ENCODE data around the gene XRCC2.
"Not testable (repeated sequence)": the region's sequence is repeated elsewhere in the genome, so short reads cannot be mapped to it uniquely, and the experiment has no call there.

Gene XRCC2

GRCh38 chr7:152664636-152665035, 11.3 kb downstream of the XRCC2 start:
- no peak for DNase-seq (ENCODE audit: low read depth in 1 of 2, low spot score in 1 of 2)

DNA sequence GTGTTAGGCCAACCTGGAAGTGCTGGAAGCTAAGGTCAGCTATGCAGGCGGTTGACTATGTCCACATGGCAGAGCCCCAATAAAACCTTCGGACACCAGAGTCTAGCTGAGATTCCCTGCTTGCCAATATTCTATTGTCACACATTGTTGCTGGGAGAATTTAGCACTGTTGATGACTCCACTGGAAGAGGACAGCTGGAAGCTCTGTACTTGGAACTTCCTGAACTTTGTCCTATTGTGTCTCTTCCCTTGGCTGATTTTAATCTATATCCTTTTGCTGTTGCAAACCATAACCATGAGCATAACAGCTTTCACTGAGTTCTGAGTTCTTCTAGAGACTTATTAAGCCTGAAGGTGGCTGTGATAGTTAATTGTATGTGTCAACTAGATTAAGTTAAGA, 12.0 kb downstream of the XRCC2 start:
- no peak for DNase-seq (ENCODE audit: low read depth in 1 of 2, low spot score in 1 of 2)

DNA sequence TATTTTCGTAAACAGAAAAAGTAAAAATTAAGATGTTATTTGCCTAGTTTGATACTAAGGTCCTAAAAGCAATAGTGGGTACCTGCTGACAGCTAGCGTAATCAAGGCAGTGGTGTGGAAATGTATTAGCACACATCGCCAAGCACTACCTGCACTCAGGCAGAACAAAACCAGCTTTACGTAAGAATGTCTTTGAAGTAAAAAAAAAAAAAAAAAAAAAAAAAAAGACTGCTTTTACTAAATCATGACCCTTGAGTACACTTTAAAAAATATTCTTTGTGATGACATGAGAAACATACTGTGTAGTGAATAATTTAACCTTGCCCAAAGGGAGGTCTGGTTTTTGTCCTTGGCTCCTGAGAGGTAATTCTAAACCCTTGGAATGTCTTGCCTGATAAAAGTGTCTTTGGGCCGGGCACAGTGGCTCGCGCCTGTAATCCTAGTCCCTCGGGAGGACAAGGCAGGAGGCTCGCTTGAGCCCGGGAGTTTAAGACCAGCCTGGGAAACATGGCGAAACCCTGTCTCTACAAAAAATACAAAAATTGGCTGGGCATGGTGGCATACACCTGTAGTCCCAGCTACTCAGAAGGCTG, 12.7 kb downstream of the XRCC2 start:
- DNase-seq (ENCODE audit: low read depth in 1 of 2, low spot score in 1 of 2), result no peak

GRCh38 chr7:152661479-152661878, 14.5 kb downstream of the XRCC2 start:
- no peak for DNase-seq (ENCODE audit: low read depth in 1 of 2, low spot score in 1 of 2)

GRCh38 chr7:152660021-152660420, 15.9 kb downstream of the XRCC2 start:
- DNase-seq (ENCODE audit: low read depth in 1 of 2, low spot score in 1 of 2), result no peak

- no peak for DNase-seq (ENCODE audit: low read depth in 1 of 2, low spot score in 1 of 2)
Observed at GRCh38 chr7:152654971-152655370, 21.0 kb downstream of the XRCC2 start.

DNA sequence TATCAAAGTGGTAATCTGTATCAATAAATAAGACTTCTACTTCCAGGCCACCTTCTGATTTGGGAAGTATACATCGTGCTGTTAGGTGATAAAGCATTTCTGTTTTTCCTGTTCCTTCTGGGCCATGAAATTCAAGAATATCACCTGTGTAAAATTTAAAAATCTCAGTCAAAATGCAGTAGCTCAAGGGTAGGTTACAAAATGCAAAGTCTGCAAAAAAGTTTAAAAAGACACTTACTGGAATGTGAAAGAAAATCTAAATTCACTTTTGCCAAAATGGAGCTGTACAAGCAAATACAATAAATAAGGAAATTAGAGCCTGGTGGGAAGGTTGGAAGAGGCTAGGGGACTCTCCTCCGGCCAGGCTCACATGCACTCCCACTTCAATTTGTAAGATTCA, 26.7 kb downstream of the XRCC2 start:
- DNase-seq (ENCODE audit: low read depth in 1 of 2, low spot score in 1 of 2), result no peak

DNA sequence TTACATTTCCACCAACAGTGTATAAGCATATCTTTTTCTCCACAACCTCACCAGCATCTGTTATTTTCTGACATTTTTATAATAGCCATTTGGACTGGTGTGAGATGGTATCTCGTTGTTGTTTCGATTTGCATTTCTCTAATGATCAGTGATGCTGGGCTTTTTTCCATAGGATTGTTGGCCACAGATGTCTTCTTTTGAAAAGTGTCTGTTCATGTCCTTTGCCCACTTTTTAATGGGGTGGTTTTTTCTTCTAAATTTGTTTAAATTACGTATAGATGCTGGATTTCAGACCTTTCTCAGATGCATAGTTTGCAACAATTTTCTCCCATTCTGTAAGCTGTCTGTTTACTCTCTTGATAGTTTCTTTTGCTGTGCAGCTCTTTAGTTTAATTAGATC, 28.9 kb downstream of the XRCC2 start:
- no peak for DNase-seq (ENCODE audit: low read depth in 1 of 2, low spot score in 1 of 2)

DNA sequence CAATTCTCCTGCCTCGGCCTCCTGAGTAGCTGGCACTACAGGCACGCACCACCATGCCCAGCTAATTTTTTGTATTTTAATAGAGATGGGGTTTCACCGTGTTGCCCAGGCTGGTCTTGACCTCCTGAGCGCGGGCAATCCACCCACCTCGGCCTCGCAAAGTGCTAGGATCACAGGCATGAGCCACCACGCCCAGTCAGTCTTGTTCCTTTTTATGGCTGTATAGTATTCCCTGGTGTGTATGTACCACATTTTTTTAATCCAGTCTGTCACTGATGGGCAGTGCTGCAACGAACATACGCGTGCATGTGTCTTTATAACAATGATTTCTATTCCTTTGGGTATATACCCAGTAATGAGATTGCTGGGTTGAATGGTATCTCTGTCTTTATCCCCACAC, 29.4 kb downstream of the XRCC2 start:
- DNase-seq (ENCODE audit: low read depth in 1 of 2, low spot score in 1 of 2), result not testable (repeated sequence)

DNA sequence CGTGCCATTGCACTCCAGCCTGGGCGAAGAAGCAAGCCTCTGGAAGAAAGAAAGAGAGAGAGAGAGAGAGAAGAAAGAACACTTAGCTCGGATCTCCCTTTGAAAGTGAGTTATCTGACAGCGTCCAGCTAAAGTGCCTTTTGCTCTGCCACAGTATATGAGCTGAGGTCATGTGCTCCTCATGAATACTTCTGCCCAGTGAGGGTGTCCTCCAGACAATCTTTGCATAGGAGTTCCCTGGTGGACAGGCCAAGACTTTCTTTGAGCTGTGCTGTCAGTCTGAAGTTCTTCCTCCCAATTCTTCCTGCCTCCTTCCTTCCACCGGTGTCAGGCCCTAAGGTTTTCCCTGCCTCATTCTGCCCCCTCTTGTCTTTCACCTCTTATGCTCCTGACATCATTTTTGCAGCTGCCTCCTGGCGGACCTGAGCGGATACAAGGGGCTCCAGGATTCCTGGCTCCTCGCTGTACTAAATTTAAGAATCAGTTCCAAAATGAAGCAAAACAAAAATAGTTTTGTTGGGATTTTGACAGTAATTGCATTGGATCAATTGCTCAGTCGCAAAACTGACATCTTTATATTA, 31.9 kb downstream of the XRCC2 start:
- no peak for DNase-seq (ENCODE audit: low read depth in 1 of 2, low spot score in 1 of 2)

GRCh38 chr7:152641384-152641783, 34.6 kb downstream of the XRCC2 start:
- no peak for DNase-seq (ENCODE audit: low read depth in 1 of 2, low spot score in 1 of 2)

DNA sequence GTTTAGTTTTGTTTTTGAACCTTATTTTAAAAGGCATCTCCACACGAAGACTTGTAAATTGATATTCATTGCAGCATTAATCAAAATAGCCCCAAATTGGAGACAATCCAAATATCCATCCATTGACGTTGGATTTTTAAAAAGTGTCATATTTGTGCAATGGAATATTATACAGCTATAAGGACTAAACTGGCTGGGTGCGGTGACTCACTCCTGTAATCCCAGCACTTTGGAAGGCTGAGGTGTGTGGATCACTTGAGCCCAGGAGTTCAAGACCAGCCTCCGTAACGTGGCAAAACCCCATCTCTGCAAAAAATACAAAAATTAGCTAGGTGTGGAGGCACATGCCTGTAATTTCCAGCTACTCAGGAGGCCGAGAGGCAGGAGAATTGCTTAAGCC, 35.1 kb downstream of the XRCC2 start:
- no peak for DNase-seq (ENCODE audit: low read depth in 1 of 2, low spot score in 1 of 2)

- DNase-seq (ENCODE audit: low read depth in 1 of 2, low spot score in 1 of 2), result no peak
Observed at GRCh38 chr7:152637920-152638580, 37.9 kb downstream of the XRCC2 start.

GRCh38 chr7:152637161-152637560, 38.8 kb downstream of the XRCC2 start:
- DNase-seq (ENCODE audit: low read depth in 1 of 2, low spot score in 1 of 2), result no peak

GRCh38 chr7:152636441-152636840, 39.5 kb downstream of the XRCC2 start:
- no peak for DNase-seq (ENCODE audit: low read depth in 1 of 2, low spot score in 1 of 2)

DNA sequence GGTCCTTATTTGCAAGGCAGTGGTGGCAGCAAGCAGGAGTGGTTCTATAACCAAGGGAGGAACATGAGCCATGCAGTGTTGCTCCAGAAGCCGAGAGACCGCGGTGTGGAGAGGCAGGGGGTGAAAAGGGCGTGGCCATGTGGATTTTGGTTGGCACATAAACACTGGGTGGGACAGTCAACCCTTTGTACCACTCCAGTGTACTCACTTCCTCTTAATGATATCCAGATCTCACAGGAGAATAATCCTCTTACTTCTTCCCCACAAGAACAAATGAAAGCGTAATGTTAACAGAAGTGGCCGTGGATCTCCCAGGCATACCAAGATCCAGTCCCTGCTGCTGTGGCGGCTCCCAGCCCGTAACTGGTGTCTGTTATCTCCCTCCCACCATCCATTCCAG, 42.4 kb downstream of the XRCC2 start:
- no peak for DNase-seq (ENCODE audit: low read depth in 1 of 2, low spot score in 1 of 2)

DNA sequence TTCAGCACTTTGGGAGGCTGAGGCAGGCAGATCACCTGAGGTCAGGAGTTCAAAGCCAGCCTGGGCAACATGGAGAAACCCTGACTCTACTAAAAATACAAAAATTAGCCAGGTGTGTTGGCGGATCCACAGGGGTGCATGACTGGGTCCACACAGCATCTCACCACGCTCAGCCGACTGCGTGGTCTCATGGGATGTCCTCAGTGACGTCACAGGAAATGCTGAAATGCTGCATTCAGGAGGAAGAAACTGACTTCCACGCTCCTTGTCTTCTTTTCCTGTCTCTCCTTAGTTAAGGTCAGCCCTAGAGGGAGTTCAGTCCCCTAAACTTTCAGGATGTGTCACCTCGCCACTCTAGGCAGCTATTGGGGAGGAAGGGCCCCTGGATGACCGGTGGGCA, 42.9 kb downstream of the XRCC2 start:
- no peak for DNase-seq (ENCODE audit: low read depth in 1 of 2, low spot score in 1 of 2)

- DNase-seq (ENCODE audit: low read depth in 1 of 2, low spot score in 1 of 2), result not testable (repeated sequence)
Observed at GRCh38 chr7:152628772-152629171, 47.2 kb downstream of the XRCC2 start.

DNA sequence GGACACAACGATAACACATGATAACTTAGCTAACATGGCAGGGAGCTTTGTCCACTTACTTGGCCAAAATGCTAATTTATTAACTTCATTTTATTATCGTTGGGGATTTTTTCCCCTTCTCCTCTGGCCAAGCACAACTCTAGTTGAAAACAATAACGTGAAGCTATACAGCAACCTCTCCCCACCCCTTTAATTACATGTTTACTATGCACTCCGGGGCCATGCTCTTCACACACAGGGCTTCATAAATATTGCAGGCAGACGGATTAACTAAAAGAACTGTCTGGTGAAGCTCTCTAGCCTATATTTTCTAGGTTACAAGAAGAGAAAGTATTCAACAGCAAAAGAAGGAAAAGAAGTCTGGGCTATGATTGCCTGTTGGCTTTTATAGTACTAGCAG, 51.7 kb downstream of the XRCC2 start:
- DNase-seq (ENCODE audit: low read depth in 1 of 2, low spot score in 1 of 2), result no peak

- DNase-seq (ENCODE audit: low read depth in 1 of 2, low spot score in 1 of 2), result no peak
Observed at GRCh38 chr7:152621426-152621825, 54.5 kb downstream of the XRCC2 start.

DNA sequence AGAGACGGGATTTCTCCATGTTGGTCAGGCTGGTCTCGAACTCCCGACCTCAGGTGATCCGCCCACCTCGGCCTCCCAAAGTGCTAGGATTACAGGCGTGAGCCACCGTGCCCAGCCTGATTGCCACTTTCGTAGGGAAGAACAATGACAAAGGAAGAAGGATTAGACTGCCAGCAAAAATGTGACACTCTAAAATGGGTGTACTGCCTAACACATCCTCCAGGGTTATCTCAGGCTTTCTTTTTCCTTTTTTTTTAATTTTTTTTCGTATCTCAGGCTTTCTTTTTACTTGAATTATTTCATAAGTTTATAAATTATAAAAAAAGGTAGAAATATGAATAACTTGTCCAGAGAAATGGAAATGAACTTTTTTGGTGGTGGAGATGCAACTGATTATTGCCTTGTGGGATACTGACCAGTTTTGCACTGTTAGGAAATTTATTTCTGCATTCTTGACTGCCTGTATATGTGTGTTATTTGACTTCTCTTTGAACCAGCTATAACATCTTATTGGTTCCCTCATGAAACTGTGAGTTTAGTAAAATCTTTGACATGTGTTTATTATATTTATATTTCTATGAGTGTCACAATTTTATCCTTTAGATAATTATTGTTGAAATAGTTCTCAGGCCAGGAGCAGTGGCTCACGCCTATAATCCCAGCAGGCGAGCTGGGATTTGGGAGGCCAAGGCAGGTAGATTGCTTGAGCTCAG, 56.8 kb downstream of the XRCC2 start:
- DNase-seq (ENCODE audit: low read depth in 1 of 2, low spot score in 1 of 2), result no peak

DNA sequence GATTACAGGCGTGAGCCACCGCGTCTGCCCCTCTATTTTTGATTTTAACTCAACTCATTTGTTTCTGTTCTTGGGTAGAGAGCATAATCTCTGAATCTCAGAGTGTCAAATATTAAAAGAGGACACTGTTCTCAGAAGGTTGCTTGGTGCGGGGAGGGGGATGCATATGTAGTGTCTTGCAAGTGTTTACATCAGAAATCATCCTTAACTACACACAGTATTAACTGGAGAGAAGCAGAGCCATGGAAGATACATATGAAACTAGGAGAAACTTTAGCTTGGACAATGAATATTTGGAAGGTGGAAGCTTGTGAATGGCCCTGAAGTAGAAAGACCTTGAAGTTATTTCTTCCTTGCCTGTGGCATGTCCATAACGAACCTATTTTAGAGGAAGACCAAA, 57.5 kb downstream of the XRCC2 start:
- DNase-seq (ENCODE audit: low read depth in 1 of 2, low spot score in 1 of 2), result no peak
